GM21423 (cell line): ENCODE data around the gene NBDY.
A peak's percentile ranks its signal among the peaks of the same experiment; 100 is the strongest.
"Not testable (repeated sequence)": the region's sequence is repeated elsewhere in the genome, so short reads cannot be mapped to it uniquely, and the experiment has no call there.

Experiments
- ATAC-seq: cut with Tn5 transposase; IDR thresholded peaks from one replicate; pipeline ENCODE4 v1.9.1; 2021; ENCODE audit warnings: mild to moderate bottlenecking, moderate library complexity; ENCODE audit not compliant: unreplicated experiment

Gene NBDY

DNA sequence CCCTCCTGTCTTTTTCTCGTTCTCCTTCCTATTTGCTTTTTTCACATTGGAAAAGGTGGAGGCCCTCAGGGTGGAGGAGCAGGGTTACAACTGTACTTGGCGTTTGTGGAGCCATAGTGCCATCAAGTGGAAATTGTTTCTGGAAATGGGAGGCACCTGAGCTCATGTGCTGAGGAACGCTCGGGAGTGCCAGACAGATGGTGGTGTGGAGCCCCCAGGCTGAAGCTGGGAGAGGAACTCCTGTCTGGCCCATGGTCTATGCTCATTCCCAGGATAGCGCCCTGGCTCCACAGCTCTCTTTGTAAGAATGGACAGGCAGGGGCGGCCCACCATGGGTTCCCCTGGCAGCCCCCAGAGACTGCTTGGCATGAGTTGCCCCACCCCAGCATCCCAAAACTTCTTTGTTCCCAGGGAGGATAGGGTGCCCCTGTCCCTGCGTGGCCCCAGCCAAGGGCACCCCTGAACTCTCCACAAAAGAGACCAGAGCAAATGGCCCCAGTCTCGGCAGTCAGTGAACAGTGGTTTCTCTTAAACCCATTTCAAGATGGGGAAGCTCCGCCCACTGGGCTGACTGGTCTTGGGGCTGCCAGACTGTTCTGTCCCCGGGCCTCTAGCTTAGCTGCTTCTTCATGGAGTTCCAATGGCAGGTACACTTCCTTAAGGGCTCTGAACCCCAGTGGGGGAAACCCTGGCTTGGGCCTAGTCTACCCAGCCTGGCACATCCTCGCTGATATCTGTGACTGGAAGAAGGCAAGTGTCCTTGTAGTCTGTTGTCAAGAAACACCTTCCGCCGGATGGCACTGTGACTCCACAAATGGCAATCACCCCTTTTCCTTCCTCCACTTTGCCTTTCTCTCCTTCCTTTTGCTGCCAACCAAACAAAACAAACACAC, 70.1 kb downstream of the NBDY start:
- ATAC-seq: no peak

DNA sequence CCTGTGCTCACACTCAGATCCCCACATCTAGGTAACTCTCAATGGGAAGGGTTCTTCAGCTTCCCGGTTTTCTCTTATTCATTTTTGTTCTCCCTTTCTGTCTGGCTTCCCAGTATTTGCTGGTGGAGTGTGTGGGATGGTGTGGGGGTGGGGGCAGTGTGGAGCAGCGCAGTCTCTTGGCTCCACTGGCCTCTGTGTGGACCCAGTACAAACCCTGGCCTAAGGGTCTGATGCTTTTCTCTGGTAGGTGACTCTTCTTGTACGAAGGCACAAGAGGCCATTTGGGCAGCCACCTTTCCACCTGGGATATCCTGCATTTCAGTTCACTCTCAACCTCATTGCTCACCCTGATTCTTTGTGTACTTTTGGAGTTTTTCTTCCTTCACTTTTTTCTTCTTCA, 71.3 kb downstream of the NBDY start:
- no peak for ATAC-seq

DNA sequence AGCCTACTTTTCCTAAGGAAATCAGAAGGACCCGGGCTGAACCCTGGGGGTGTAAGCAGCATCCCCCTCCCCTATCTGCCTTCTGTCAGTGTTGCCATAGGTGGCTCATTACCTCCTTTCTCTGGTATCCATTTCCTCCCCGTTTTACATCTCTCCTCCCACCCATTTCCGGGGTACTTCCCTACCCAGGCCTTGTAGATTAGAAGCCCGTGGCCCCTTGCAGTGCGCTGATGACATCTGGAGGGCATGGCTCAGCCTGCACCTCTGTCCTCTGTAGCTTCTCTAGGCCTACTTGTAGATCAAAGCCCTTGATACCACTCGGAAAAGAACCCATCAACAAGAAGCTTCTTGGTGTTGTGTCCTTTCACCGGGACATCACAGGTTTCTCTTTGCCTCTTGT, 71.8 kb downstream of the NBDY start:
- ATAC-seq: peak; percentile 86

DNA sequence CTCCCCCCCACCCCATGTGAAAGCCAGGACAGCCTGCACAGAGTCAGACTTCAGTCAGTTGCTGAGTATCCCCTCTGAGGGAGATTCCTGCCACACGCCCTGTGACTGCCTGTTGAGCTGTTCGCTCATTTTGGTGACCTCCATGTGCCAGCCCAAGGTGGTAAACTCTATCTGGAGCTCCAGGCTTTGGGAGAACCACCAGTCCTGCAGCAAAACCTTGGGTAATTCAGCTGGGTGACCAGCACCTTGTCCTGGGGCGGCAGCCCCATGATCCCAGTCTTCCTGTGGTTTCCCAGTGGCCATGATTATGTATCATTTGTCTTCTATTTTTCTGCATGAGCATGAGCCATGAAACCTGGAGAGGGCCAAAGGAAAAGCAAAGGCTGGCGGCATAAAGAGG, 73.4 kb downstream of the NBDY start:
- no peak for ATAC-seq

DNA sequence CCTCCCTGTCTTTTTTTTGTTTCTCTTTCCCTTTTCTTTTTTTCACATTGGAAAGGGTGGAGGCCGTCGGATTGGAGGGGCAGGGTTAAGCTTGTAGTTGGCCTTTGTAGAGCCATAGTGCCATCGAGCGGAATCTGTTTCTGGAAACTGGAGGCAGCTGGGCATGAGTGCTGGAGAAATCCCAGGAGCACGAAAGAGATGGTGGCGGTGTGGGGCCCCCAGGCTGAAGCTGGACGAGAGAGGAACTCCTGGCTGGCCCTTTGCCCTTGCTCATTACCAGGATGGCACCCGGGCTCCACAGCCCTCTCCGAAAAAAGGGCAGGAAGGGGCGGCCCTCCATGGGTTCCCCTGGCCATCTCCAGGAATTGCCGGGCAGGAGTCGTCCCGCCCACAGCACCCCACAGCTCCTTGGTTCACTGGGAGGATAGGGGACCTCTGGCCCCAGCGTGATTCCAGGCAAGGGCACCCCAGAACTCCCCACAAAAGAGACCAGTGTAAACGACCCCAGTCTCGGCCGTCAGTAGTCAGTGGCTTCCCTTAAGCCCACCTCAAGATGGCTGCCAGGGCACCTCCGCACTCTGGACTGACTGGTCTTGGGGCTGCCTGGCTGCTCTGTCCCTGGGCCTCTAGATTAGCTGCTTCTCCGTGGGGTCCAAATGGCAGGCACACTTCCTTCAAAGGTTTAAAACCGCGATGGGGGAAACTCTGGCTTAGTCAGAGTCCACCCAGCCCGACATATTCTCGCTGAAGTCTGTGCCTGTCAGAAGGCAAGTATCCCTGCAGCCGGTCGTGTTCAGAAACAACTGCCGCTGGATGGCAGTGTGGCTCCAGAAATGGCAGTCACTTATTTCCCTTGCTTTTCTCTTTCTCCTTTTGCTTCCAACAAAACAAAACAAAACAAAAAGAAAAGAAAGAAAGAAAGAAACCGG, 74.1 kb downstream of the NBDY start:
- no peak for ATAC-seq

DNA sequence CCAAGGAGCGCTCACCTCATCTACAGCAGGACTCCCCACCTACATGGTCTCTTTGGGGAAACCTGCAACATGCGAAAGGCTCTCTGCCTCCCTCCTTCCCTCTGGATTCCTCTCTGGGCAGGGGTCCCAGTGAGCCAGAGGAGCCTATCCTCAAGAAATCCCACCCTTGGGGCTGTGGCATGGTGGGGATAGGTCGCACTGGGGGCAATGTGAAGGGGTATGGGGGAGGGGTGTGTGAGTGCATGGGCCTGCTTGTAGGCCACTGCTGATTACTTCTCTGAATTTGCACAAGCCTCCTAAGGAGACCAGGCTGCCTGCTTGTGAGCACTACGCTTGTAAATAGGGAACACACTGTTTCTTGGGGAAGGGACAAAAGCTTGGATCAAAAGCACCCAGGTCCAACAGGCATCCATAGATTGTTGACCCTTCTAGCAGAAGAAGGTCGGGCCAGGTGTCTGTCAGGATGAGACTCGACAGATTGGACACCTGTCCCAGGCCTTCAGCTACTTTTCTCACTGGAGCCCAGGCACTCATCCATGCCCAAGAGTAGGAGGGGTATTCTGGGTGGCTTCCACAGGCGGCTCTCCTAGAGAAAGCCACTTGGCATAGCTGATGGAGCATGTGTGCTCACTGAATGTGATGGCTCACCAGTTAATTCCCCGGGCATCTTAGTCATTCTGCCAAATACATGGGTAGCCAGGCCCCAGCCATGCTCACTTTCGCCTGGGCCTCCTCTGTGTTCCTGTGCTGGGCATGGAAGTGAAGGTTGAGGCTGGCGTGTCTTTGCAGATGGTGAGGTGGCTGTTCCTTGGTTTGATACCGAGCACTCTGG, 75.0 kb downstream of the NBDY start:
- no peak for ATAC-seq

DNA sequence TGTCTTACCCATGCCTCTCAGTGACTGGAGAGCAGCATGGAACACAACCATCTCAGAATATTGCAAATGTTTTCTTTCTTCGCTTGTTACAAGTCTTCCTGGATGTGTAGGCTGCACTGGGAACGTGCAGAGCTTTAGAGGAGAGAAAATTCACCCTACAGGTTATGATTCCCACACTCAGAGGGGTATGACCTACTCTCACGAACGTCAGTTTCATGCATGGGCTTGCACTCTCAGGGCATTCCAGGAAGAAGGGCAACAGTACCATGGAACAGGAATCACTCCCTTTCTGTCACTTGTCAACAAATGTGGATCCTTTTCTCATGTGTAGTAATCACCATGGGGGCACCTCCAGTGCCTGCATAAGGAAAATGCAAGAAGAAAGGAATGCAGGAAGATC, 75.8 kb downstream of the NBDY start:
- no peak for ATAC-seq

DNA sequence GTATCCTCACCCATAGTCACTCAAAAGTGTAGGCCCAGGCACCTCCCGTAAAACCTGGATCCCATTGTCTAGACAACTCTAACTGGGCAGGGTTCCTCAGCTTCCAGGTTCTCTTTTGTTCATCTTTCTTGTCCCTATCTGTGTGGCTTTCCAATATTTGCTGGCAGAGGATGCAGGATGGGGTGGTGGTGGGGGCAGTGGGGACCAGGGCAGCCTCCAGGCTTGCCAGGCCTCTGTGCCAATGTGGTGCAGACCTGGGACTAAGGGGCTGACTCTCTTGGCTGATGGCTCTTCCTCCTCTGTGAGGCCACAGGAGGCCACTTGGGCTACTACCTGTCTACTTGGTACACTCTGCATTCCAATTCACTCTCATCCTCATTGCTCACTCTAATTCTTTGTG, 76.4 kb downstream of the NBDY start:
- no peak for ATAC-seq

DNA sequence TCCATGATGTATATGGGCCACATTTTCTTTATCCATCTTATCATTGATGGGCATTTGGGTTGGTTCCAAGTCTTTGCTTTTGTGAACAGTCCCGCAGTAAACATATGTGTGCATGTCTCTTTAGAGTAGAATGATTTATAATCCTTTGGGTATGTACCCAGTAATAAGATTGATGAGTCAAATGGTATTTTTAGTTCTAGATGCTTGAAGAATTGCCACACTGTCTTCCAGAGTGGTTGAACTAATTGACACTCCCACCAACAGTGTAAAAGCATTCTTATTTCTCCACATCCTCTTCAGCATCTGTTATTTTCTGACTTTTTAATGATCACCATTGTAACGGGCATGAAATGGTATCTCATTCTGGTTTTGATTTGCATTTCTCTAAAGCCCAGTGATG, 77.1 kb downstream of the NBDY start:
- not testable (repeated sequence) for ATAC-seq

DNA sequence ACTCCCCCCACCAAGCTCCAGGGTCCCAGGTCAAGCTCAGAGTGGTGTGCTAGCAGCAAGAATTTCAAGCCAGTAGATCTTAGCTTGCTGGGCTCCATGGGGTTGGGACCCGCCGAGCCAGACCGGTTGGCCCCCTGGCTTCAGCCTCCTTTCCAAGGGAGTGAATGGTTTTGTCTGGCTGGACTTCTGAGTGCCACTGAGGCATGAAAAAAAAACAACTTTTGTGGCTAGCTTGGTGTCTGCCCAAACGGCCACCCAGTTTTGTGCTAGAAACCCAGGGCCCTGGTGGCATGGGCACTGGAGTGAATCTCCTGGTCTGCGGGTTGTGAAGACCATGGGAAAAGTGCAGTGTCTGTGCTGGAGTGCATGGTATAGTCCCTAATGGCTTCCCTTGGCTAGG, 82.6 kb downstream of the NBDY start:
- ATAC-seq: no peak

DNA sequence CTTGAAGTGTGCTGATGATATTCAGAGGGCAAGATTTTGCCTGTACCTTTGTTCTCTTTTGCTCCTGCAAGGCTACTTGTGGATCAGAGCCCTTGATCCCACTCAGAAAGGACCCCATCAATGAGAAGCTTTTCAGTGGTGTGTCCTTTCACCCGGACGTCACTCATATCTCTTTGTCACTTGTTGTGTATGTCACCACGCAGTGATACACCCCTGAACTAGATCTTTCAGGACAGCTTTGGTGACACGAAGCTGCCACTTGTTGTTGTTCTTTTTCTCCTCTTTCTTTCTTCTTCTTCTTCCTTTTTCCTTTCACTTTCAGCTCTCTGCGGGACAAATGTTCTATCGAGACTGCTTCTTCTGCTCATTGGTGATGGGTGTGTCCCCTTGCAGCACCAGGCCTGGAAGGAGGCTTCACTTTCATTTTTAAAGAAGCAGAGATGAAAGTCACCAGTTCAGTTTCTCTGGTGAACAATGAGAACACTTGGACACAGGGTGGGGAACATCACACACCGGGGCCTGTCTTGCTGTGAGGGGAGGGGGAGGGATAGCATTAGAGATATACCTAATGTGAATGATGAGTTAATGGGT, 83.6 kb downstream of the NBDY start:
- ATAC-seq: peak; percentile 88

DNA sequence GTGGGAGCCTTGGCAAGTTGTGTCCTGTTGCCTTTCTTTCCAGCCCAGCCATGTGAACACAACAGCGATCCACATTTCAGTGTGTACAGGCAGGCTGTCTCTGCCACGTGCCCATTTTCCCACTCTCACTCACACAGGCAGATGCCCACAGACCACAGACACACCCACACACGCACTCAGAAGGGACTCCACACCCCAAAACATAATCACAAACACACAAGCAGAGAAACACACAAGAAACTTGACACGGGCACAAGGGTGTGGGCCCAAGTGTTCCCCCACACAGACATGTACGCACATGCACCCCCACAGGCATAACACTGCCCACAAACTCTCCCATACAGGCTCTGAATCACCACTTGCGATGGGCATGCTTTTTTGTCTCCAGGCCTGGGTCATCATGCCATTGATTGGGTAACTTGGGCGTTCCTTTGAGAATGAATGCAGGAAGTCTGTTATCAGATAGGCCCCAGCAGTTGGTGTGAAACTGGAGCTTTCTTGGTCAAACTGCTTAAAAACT, 84.3 kb downstream of the NBDY start:
- peak; percentile 53 for ATAC-seq

DNA sequence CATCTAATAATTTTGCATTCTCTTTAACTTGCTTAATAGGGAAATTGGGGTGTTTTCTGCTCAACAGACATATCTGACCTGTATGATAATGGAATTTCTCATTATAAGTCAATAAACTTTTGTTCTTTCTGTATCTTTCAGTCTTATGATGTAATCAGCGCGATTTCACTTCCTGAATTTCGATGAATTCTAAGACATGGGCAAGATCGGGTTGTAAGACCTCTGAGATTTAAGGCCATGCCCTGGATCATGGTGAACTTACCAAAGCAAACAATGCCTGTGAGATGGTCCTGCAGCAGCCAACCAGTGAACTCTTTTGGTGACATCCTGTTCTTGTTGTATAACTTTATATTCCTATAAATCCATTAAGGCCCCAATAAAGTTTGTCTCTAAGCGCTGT, 88.1 kb downstream of the NBDY start:
- no peak for ATAC-seq

DNA sequence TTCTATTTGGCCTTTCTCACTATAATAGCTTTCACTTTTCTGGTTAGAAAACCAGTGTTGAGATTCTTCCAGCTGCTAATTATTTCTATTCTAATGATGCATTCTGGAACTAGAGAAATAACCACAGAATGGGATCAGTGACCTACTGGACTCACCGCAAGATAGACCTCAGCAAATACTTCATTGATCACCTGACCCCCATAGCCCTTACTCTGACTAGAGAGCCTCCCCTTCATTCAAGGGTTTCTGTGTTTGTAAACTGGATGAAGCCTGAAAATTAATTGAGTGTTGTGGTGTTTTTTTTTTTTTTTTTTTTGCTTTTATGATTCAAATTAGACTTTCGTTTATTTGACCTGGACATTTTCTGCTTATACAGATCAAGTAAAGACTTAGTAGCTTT, 97.0 kb downstream of the NBDY start:
- no peak for ATAC-seq

DNA sequence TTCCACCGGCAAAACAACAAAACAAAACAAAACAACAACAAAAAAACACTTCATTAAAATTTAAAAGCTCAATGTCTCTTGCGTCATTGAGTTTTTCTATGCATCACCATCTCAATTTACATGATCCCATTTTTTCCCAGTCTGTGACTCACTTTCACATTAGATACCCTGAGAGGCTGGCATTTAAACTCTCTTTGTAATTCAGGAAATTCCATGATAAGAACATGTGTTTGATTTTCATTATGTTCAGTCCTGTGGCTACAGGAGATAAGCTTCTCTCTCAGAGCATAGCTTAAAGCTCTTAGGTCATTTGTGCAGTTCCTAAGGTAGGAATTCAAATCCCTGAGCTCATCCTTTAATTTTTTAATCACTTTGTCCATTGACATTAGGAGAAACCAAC, 104.6 kb downstream of the NBDY start:
- ATAC-seq: no peak

DNA sequence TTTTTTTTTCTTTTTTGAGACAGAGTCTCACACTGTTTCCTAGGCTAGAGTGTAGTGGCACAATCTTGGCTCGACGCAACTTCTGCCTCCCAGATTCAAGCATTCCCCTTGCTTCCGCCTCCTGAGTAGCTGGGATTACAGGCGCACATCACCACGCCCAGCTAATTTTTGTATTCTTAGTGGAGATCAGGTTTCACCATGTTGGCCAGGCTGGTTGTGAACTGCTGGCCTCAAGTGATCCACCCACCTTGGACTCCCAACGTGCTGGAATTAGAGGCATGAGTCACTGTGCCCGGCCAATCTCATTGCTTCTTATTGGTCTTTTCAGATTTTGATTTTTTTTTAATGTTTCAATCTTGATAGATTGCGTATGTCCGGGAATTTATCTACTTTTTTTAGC, 124.4 kb downstream of the NBDY start:
- no peak for ATAC-seq

DNA sequence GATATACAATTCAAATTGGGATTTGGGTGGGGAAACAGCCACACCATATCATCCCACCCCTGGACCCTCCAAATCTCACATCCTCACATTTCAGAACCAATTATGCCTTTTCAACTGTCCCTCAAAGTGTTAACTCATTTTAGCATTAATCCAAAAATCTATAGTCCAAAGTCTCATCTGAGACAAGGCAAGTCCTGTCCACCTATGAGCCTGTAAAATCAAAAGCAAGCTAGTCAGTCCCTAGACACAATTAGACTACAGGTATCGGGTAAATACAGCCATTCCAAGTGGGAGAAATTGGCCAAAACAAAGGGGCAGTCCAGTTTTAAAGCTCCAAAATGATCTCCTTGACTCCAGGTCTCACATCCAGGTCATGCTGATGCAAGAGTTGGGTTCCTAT, 128.0 kb downstream of the NBDY start:
- ATAC-seq: no peak

DNA sequence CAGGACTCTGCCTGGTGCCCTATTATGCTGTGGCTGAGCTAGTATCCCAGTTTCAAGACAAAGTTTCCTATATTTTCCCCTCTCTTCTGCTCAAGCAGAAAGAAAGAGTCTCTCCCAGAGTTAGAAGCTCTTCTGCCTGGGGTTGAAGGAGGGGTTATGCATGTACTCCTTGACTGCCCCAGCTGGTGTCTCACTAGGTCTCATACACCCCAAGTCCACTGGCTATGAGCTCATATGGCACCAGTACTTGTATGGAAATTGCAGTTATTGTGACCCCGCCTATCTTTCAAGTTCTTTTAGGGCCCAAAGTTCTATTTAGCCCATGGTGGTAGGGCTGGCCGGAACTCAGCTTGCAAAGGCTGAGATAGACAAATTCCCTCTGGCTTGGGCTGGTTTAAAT, 131.8 kb downstream of the NBDY start:
- no peak for ATAC-seq
